ENCODE results near the gene EPB41L4B.
A peak's percentile ranks its signal among the peaks of the same experiment; 100 is the strongest.

Gene EPB41L4B

DNA sequence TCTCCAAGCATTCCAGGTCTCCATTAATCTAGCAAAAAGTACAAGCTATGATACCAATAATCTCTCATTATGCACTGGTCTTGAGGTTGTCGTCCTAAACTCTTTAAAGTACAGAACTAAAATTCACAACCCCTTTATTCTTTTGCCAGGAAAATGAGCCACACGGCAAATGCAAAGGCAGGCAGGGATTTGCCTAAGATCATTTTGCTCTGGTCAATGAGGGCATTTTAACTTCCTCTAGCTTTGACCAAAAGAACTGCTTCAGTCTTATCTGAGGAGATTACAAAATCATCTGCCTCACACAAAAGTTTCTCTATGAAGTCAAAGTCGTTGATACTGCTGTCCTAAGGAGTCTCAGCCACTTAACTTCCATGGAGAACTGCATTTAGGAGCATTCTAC, 51.8 kb downstream of the EPB41L4B start:
- no peak for DNase-seq

- DNase-seq, result no peak
Measured at GRCh38 chr9:109267555-109267954, 53.3 kb downstream of the EPB41L4B start.

DNA sequence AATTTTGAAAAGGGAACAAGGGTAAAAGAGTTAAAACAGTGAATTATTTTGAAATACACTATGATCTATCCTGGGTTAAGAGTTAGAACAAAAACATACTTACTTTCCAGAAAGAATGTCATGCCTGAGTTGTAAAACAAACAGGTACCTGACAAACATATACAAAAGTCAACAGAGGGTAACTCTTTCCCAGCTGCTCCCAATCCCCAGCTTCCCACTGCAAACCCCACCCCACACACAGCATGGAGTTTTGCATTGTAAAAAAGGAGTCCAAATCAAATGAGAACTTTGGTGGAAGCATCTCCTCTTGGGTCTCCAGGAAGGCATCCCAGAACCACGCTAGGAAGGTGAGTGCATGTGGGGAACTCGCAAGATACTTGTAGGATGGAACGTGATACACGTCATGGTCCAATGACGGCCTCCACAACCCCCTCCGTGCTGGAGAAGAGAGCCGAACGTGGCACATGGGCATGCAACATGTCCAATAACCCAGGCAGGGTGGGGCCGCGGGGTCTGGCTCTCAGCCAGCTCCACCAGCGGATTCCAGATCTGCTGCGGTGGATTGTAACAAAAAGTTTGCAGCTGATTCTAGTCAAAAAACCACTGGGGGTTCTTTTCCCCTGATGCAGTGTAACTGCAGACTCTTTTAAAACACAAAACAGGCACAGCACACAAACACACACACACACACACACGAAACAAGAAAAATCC, 55.8 kb downstream of the EPB41L4B start:
- DNase-seq, result no peak

DNA sequence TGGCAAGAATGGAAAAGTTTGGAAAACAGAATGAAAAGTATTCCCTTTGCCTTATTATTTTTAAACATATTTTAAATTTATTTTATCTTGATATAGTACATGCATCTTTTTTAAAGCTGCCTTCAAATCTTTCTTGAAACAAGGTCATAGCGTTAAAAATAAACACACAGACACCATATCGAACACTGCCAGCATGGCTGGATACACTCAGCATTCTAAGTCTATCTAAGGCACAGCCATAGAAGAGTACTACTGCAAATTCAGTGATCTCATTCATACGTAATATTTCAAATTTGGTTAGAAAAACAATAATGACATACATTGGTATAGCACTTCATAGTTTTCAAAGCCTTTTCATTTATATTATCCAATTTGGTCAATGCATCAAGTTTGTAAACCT, 57.5 kb downstream of the EPB41L4B start:
- DNase-seq, result no peak

- no peak for DNase-seq
Measured at GRCh38 chr9:109258481-109259302, 62.2 kb downstream of the EPB41L4B start.

GRCh38 chr9:109256336-109256735, 64.5 kb downstream of the EPB41L4B start:
- no peak for DNase-seq

DNA sequence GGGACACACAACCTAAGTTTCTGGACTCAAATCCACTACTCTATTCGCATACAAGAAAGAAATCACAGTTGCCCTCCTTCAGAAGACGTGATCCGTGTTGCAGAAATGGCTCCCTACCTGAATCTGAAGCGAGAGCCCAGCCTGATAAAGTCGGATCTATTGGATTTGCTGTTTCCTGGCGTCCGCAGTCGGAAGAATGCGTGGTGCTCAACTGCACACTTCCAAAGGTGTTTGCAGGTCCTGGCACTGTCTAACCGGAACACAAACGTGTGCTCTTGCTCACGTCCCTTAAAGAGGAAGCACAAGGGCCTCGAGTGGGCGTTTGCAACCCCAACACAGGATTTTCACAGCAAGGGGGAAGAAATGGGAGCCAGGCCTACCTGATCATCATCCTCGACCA, 65.5 kb downstream of the EPB41L4B start:
- no peak for DNase-seq

DNA sequence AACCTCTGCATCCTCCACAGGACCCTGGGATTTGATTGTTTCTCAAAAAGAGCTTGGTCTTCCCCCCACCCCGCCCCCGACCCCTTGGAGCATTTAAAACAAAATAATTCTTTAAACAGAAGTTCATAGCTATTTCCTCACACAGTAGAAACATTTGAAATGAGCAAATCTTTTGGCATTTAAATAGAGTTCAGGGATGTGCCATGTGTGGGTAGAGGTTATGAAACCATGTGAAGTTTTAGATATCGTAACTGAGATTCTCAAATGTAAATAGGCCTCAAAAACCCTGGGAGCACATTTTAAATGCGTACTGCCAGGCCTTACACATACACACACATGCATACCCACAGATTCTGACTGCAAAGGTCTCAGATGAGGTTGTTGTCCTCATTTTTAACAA, 66.5 kb downstream of the EPB41L4B start:
- DNase-seq, result no peak

DNA sequence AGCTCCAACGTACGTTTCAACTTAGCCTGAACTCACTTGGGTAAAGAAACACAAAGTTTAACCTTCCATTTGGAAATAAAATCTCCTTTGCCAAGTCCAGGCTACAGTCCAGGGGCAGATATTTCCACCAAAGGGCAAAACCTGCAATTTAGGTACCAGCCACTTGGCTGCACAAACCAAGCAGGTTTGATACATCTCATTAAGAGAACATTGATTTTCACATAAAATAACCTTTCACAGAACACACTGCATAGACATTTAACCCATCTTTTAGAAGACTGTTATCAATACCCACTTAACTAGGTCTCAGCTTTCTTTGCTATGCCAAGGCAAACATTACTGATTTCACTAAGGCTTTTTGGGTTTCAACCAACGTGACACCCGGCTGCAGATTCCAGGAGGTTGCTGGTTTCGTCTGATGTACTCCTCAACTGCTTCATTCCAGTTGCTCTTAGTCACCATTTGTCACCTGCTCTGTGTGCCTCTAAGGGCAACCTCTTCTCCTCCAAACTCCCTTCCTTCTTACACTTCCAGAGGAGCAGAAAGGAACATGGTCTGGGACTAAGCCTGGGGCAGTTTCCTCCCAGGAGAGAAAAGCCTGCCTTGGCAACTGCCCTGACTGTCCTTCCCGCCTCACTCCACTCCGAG, 67.1 kb downstream of the EPB41L4B start:
- DNase-seq, result no peak

GRCh38 chr9:109253241-109253636, 67.6 kb downstream of the EPB41L4B start:
- DNase-seq, result no peak

GRCh38 chr9:109252291-109252690, 68.6 kb downstream of the EPB41L4B start:
- no peak for DNase-seq

DNA sequence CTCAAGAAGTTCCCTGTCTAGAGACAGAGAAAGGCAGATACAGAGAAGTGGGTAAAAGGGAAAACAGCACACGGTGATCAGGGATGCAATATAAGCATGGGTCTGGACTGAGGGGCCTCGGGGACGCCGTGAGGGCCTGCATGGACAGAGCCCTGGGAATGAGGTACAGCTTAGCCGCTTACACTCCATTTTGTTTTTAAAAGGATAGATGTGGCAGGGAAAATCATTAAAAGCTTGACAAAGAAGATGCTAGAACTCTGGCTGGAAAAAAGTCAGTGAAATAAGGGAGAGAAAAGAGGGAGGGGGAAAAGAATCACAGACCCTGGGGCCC, 69.1 kb downstream of the EPB41L4B start:
- no peak for DNase-seq

GRCh38 chr9:109251080-109251775, 69.6 kb downstream of the EPB41L4B start:
- DNase-seq, result no peak

GRCh38 chr9:109250771-109251079, 70.1 kb downstream of the EPB41L4B start:
- no peak for DNase-seq

- DNase-seq, result no peak
Measured at GRCh38 chr9:109250311-109250741, 70.5 kb downstream of the EPB41L4B start.

- DNase-seq, result no peak
Measured at GRCh38 chr9:109249615-109250014, 71.2 kb downstream of the EPB41L4B start.

GRCh38 chr9:109248133-109248581, 72.7 kb downstream of the EPB41L4B start:
- DNase-seq, result no peak

DNA sequence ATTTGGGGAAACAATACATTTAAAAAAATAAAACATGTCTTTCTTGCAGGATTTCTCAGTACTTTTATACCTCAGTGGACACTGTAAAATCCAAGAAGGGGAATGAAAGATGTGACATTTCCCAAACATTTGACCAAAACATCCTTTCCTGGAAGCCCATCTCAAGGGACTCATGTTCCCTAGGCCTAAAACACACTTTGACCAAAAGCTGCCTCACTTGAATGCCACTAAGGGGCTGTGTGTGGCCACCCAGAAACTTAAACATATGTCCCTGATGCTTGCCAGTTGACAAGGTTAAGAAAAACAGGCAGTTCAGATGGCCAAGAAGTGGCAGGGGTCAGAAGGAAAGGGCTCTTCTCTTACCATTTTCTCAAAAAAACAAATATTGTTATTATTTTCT, 73.6 kb downstream of the EPB41L4B start:
- no peak for DNase-seq

GRCh38 chr9:109246533-109246932, 74.3 kb downstream of the EPB41L4B start:
- DNase-seq, result no peak

GRCh38 chr9:109245310-109245897, 75.5 kb downstream of the EPB41L4B start:
- DNase-seq, result no peak

DNA sequence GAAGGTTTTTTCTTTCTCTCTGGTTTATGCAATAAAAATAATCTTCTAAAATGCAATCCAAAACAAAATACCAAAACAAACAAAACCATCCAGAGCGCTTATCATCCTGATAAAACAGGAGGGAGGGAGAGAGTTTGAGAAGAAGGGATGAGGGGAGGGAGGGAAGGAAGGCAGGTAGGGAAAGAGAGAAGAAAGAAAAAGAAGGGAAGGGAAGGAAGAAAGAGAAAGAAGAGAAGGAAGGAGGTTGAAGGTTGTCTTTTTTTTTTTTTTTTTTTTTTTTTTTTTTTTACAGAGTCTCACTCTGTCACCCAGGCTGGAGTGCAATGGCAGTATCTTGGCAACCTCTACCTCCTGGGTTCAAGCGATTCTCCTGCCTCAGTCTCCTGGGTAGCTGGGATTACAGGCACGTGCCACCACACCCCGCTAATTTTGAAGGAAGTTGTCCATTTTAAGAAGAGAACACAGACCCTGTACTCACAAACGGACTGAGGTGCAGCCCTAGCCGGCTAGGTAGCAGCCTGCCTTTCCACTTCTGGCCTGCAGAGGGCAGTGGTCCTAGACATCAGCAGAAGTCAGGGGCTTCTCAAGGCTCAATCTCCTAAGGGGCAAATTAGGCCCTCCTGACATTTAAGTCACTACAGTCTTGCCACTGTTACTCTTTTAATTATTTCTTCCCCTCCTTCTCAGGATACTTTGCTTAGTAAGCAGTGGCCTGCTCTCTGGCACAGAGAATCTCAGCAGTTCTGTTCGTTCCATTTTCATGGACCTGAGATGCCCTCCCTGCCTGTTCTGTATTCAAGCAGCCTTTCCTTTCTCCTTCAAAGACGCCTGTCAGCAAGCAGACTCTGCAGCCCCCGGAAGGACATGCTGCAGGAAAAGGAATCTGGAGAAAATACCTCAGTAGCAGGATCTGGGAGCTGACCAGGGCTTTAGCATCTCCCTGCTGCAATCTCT, 76.4 kb downstream of the EPB41L4B start:
- DNase-seq, result peak; percentile 59

- DNase-seq, result no peak
Measured at GRCh38 chr9:109242741-109243140, 78.1 kb downstream of the EPB41L4B start.
